Coronary artery (tissue), 2 donors: Measurements from ENCODE around the gene PMPCB.
A peak's percentile ranks its signal among the peaks of the same experiment; 100 is the strongest.
"Not testable (repeated sequence)": the region's sequence is repeated elsewhere in the genome, so short reads cannot be mapped to it uniquely, and the experiment has no call there.

ENCODE experiments used
- DNase-seq: peaks from one replicate; pipeline ENCODE4 v3.0.0-alpha.2; 2017; ENCODE audit warnings: low spot score
- H3K27ac ChIP-seq, 2 donors: fragments of 200-600 bp; sonication (generic); one replicate each; pipeline ENCODE4 v1.5.1; 2016 to 2019
- H3K4me3 ChIP-seq: fragments of 200-600 bp; sonication (generic); 2 replicates; pipeline ENCODE4 v1.5.1; 2016; ENCODE audit warnings: mild to moderate bottlenecking, moderate library complexity
- TF ChIP-seq, protein P1 (sequence below): fragments of 200-600 bp; sonication (generic); IDR thresholded peaks from one replicate; pipeline ENCODE4 v1.5.1; 2019; ENCODE audit warnings: antibody characterized with exemption

PMPCB gene, protein sequence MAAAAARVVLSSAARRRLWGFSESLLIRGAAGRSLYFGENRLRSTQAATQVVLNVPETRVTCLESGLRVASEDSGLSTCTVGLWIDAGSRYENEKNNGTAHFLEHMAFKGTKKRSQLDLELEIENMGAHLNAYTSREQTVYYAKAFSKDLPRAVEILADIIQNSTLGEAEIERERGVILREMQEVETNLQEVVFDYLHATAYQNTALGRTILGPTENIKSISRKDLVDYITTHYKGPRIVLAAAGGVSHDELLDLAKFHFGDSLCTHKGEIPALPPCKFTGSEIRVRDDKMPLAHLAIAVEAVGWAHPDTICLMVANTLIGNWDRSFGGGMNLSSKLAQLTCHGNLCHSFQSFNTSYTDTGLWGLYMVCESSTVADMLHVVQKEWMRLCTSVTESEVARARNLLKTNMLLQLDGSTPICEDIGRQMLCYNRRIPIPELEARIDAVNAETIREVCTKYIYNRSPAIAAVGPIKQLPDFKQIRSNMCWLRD

DNA sequence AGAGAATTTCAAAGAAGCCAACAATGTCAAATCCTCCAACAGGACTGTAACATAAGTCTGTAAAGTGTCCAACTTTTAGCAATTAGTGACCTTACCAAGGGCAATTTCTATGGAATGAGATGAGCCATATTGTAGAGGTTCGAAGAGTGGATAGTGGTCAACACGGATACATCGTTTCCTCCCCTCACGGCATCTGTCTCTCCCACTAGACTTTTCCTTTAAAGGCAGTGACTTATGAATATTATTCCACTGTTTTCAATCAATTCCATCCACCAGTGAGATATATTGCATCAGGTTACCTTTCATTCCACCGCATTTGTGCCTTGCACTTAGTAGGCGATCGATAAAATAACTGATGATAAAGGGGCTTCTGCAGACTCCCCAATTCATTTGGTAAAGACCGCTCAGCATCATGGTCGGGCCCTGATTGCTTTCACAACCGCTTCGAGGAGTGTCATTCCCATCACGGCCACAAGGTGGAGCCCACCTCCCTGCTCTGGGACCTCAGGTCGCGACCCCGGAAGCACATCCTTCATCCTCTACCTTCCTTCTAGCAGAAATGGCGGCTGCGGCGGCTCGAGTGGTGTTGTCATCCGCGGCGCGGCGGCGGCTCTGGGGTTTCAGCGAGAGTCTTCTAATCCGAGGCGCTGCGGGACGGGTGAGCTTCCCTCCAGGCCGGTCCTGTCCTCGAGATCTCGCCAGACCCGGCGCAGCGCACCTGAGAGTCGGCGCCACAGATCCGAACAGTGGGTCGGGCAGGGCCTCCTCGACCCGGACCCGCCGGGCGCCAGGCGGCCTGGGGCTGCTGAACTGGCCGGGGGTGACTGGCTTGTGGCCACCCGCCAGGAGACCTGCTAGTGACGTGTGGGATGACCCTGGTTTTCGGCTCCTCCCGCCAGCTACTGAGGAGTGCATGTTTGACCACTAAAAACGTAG is at the start of gene PMPCB:
PMPCB (plus strand) TSS at position 535 of the 936 bp plus-strand sequence; CDS start at position 560, 25 bp downstream.
- peak; percentile 96 for DNase-seq
- Histone ChIP-seq H3K27ac (peak within 1 kb of the TSS; percentile 88 to 92), H3K4me3 (peak within 1 kb of the TSS; percentile 95)
- TF ChIP-seq, protein P1, sequence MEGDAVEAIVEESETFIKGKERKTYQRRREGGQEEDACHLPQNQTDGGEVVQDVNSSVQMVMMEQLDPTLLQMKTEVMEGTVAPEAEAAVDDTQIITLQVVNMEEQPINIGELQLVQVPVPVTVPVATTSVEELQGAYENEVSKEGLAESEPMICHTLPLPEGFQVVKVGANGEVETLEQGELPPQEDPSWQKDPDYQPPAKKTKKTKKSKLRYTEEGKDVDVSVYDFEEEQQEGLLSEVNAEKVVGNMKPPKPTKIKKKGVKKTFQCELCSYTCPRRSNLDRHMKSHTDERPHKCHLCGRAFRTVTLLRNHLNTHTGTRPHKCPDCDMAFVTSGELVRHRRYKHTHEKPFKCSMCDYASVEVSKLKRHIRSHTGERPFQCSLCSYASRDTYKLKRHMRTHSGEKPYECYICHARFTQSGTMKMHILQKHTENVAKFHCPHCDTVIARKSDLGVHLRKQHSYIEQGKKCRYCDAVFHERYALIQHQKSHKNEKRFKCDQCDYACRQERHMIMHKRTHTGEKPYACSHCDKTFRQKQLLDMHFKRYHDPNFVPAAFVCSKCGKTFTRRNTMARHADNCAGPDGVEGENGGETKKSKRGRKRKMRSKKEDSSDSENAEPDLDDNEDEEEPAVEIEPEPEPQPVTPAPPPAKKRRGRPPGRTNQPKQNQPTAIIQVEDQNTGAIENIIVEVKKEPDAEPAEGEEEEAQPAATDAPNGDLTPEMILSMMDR, result peak; percentile 91

DNA sequence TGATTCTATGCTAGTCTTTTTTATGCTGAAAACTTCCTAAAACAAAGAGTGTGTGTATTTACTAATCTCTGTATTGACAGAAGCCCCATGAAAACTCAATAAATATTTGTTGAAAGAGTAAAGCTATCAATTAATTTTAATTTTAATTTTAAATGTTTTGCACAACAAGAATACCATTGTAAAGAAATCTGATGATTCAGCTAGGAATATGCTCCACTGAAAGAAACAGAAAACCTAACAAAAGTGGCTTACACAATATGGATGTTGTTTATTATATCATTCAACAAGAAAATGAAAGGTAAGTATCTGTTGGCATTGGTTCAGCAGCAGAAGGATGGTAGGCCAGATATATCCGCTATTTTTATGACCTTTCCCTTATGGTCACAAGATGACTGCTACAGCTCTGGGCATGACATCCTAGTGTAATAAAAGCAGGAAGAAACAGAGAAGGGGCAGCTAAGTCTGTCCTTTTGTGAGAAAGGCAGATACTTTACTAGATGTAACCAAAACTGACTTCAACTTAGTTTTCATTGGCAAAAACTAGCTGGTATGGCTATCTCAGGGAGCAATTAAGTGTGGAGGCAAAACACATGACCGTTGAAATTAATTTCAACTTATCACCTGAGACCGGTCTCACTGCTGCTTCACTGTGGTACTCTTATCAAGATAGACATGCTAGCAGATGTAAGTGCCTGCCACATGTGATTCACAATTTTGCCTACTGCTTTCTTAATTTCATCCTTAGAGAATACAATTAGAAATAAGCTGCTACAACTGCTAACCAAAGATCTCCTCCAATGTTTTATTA is 43.3 kb upstream of the PMPCB start:
- H3K27ac ChIP-seq, DNase-seq, H3K4me3 ChIP-seq: not testable (repeated sequence)

DNA sequence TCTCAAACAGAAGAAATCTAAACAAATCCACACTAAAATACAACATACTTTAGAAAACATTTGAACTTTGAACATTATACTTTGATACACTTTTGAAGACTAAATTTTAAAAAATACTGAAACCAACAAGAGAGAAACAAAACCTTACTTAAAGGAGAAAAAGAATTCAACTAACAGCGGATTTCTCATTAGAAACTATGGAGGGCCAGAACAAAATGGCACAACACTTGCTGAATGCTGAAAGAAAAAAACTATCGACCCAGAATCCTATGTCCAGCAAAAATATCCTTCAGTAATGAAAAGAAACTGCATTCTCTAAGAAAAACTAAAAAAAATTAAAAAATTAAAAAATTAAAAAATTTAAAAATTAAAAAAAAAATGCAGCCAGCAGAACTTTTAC is 33.2 kb upstream of the PMPCB start:
- not testable (repeated sequence) for H3K27ac ChIP-seq, DNase-seq, H3K4me3 ChIP-seq

DNA sequence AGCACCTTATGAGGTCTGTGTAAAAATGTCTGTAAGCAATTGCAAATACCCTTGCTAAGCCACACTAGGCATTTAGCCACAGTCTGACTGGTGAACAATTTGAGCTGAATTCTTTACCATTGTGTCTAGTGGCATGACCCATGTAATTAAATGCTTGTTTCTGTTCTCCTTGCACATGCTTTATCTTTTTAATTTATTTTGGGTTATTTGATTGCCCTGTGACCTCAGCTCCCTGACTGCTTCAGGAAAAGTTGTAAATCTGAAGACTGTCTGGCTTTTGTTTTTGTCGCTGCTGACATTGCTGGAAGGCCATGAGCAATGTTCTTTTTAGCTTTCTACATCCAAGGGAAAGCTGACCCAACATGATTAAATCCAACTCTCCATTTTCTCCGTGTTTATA is 31.0 kb upstream of the PMPCB start:
- H3K27ac ChIP-seq, DNase-seq, H3K4me3 ChIP-seq: not testable (repeated sequence)

DNA sequence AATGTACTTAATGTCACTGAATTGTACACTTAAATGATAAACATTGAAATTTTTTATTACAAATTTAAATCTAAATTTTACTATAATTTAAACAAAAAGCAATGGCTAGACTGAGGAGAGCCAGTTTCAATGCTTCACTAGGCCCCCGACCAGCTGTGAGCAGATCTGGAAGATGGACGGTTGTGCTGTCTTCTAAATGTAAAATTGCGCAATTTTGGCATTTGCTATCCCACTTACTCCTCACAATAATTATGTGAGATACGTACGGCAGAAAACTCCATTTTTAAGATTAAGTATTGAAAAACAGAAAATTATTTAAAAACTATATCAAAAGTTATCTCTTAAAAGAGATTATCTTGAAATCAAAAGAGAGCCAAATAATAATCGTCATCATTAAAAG is 23.9 kb upstream of the PMPCB start:
- H3K27ac ChIP-seq, DNase-seq, H3K4me3 ChIP-seq: not testable (repeated sequence)

DNA sequence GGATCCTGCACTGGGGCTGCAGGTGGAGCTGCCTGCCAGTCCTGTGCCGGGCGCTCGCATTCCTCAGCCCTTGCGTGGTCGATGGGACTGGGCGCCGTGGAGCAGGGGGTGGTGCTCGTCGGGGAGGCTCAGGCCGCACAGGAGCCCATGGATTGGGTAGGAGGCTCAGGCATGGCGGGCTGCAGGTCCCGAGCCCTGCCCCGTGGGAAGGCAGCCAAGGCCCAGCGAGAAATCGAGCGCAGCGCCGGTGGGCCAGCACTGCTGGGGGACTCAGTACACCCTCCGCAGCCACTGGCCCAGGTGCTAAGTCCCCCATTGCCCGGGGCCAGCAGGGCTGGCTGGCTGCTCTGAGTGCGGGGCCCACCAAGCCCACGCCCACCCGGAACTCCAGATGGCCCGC is 22.4 kb upstream of the PMPCB start:
- H3K27ac ChIP-seq, H3K4me3 ChIP-seq, DNase-seq: not testable (repeated sequence)

DNA sequence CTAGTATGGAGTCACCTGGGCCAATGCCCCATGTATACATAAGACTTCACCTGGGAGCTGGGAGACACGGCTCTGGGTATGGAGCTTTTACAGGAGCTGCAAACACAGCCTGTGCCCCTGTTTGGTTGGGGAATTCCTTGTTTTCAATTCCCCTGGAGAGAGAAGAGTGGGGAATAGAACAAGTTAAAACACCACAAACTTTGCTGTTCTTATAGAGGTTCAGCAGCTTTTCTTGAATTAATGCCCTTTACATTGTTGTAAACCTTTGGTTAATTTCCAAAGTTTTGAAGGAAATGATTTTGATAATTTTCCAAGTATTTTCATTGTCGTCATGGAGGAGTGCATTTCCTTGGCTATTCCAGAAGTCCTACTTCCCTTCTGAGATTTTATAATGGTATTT is 19.0 kb upstream of the PMPCB start:
- not testable (repeated sequence) for H3K4me3 ChIP-seq, H3K27ac ChIP-seq, DNase-seq

DNA sequence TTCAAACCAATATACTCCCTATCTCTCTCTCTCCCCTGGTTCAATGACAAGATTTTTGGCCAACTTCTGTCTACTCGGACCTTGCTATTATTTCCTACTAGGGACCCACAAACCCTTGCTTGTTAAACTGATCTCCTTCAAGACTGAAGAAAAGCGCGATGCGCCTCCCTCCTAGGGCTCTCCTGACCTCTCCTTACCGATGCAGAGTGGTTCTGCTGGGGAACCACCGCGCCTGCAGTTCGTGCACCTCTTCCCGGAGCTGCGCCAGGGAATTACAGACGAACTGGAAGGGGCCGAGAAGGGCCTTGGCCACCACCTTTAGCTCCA is 17.6 kb upstream of the PMPCB start:
- DNase-seq, result not testable (repeated sequence)
- Histone ChIP-seq H3K27ac (peak overlapping the region in 1 of 2 donors; percentile 40), H3K4me3 (peak overlapping the region; percentile 85)

DNA sequence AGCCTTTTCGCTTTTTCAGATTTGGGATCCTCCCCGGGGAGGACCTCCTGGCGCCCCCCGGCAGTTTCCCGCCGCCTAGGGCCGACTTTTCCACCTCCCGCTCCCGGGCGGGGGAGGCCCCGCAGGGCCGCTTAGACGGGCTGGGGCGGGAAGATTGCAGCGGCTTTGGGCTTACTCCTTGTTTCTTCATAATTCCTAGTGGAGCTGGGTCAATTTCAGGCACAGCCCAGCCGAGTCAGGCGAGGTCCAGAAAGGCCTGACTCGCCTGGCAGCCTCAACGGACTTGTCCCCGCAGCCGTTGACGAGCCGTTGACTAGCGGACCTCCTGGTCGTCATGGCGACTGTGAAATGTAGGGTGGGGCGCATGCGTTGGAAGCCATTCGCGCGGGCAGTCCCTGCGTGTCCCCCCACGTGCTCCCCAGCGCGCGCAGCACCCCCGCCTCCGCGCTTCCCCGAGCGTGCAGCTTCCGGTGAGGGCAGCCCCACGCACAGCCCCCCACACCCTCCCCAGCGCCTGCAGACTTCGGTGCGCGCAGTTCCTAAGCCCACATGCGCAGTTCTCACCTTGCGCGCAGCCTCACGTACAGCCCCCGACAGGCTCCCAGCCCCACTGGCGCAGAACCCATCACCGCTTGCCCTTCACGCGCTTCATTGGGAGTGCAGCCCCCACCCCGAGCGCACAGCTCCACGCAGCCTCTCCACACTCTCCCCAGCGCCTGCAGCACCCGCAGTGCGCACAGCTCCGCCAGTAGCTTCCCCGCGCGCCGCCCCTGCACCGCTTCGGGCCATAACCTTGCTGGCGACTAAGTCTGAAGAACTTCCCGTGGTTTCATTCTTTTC is 17.1 kb upstream of the PMPCB start:
- Histone ChIP-seq H3K4me3 (peak overlapping the region; percentile 85), H3K27ac (peak overlapping the region in 1 of 2 donors; percentile 40)
- peak; percentile 87 for DNase-seq

DNA sequence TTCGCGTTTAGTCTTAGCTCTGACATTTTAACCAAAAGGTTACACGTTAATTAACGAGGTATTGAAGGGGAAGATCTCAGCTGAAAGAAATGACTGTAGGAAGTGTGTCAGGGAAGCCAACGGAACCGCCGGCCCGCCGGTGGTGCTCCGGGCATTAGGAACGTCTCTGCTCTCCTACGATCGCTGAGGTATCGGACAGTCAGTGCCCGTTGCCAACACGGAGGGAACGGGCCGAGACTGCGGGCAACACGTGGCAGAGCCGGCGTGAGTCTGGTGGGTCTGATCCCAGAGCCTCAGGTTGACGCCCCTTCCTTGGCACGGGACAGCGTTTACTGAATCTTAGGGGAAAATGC is 16.5 kb upstream of the PMPCB start:
- peak overlapping the region; percentile 85 for H3K4me3 ChIP-seq
- H3K27ac ChIP-seq, result peak overlapping the region in 1 of 2 donors; percentile 40
- not testable (repeated sequence) for DNase-seq

DNA sequence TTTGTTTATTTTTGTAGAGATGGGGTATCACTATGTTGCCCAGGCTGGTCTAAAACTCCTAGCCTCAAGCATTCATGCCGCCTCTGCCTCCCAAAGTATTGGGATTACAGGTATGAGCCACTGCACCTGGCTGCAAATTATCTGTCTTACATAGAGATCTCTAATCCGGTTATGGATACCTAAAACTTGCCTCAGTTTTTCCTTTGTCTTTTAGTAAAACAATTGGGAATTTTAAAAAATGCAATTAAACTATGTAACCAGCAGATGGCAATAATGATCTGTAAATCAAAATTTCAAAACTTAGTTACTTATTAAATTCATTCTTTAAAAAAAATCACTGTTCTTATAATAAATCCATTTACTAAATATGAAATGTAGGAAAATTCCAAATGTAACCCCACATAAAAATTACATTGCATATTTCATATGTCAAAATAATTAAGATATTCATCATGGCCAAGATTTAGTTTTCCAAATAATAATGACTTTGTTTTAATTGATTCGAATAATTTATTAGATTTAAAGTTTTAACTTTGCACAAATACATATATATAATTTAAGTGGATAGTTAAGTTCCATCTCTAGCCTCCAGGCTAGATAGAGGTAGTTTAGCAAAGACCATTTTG is 14.3 kb upstream of the PMPCB start:
- DNase-seq, H3K4me3 ChIP-seq: not testable (repeated sequence)

More for the DNA sequence above, 14.3 kb upstream of the PMPCB start:
- H3K27ac ChIP-seq, result not testable (repeated sequence)
